Loucy (cell line): ENCODE data around the gene CCNH.

Experiments
- H2AFZ ChIP-seq: fragments of 200-600 bp; sonication (generic); 2 replicates; pipeline ENCODE4 v1.6.0; 2016; ENCODE audit warnings: antibody characterized with exemption, mild to moderate bottlenecking, low read length, moderate library complexity
- H3F3A ChIP-seq: fragments of 200-600 bp; 2 replicates; pipeline ENCODE4 v1.6.0; 2016; ENCODE audit warnings: antibody characterized with exemption, low read depth, mild to moderate bottlenecking
- H3K27me3 ChIP-seq: fragments of 200-600 bp; sonication (generic); 2 replicates; pipeline ENCODE4 v1.6.1; 2014; ENCODE audit warnings: low read length, mild to moderate bottlenecking; ENCODE audit not compliant: insufficient read depth, poor library complexity, severe bottlenecking
- H3K36me3 ChIP-seq: fragments of 200-600 bp; sonication (generic); 2 replicates; pipeline ENCODE4 v1.6.1; 2016; ENCODE audit warnings: low read length; ENCODE audit not compliant: insufficient read depth
- H3K4me1 ChIP-seq: fragments of 200-600 bp; sonication (generic); 2 replicates; pipeline ENCODE4 v1.5.1; 2014; ENCODE audit warnings: low read length, mild to moderate bottlenecking; ENCODE audit not compliant: insufficient read depth, poor library complexity, severe bottlenecking
- H3K4me2 ChIP-seq: fragments of 200-600 bp; sonication (generic); 2 replicates; pipeline ENCODE4 v1.6.0; 2014; ENCODE audit warnings: antibody characterized with exemption, low read length, low read depth, mild to moderate bottlenecking; ENCODE audit not compliant: poor library complexity, severe bottlenecking
- H3K4me3 ChIP-seq: fragments of 200-600 bp; sonication (generic); 2 replicates; pipeline ENCODE4 v1.5.1; 2014; ENCODE audit warnings: low read length, mild to moderate bottlenecking, mixed read lengths; ENCODE audit not compliant: poor library complexity, severe bottlenecking
- H3K79me2 ChIP-seq: fragments of 200-600 bp; sonication (generic); 2 replicates; pipeline ENCODE4 v1.6.1; 2014; ENCODE audit warnings: low read length; ENCODE audit not compliant: insufficient read depth
- H3K9ac ChIP-seq: fragments of 200-600 bp; sonication (generic); 2 replicates; pipeline ENCODE4 v1.6.0; 2014; ENCODE audit warnings: mild to moderate bottlenecking, low read depth, low read length, moderate library complexity; ENCODE audit not compliant: poor library complexity, severe bottlenecking
- H3K9me2 ChIP-seq: fragments of 200-600 bp; sonication (generic); replicated peaks from 2 replicates; pipeline ENCODE4 v1.6.1; 2016; ENCODE audit warnings: low read depth, low read length, mixed read lengths
- H3K9me3 ChIP-seq: fragments of 200-600 bp; sonication (generic); 2 replicates; pipeline ENCODE4 v1.6.1; 2014; ENCODE audit warnings: mild to moderate bottlenecking, antibody characterized with exemption, low read length, low read depth; ENCODE audit not compliant: insufficient read depth
- H4K20me1 ChIP-seq: fragments of 200-600 bp; sonication (generic); 2 replicates; pipeline ENCODE4 v1.6.0; 2014; ENCODE audit warnings: antibody characterized with exemption, low read length, mild to moderate bottlenecking; ENCODE audit not compliant: insufficient read depth, poor library complexity, severe bottlenecking
- EZH2phosphoT487 ChIP-seq: fragments of 200-600 bp; IDR thresholded peaks from 2 replicates; pipeline ENCODE4 v1.6.1; 2018; ENCODE audit warnings: antibody characterized with exemption, mild to moderate bottlenecking, moderate library complexity, borderline replicate concordance
- TF ChIP-seq, protein P1 (sequence below): fragments of 200-600 bp; sonication (generic); conservative IDR thresholded peaks from 2 replicates; pipeline ENCODE4 v1.5.1; 2014; ENCODE audit warnings: mild to moderate bottlenecking, antibody characterized with exemption, low read length

CCNH gene

DNA sequence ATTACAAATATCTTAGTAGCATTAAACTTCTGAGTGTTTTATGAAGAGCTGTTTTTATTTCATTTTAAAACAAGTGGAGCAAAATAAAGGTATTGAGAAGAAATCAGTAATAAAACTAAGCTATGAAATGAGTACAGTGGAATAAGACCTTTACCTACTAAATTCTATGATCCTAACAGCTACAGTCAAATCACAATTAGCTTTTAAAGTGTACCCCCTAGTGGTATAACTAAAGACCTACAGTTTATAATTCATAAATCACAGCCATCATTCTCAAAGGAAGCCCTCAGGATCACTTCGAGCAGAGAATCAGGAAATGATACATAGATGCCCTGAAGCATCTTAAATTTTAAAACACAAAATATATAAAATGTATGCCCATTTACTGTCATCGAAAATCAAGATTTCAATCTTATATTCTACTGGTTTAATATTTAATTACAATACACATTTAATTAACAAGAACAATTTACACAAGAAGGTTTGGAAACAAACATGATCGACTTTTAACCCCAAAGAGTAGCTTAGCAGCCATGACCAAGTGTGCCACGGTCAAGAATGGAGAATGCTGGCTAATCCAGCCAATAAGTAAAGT is 12.3 kb downstream of the CCNH start:
- peaks cover 37% of the 10 kb centered on the region for H4K20me1 ChIP-seq
- H3K36me3 ChIP-seq: peaks cover 87% of the 10 kb centered on the region
- H3K4me1 ChIP-seq: peaks cover 9% of the 10 kb centered on the region
- no peaks in the 10 kb centered on the region for H3F3A ChIP-seq
- no peak overlapping the region for H3K9ac ChIP-seq
- TF ChIP-seq, protein P1, sequence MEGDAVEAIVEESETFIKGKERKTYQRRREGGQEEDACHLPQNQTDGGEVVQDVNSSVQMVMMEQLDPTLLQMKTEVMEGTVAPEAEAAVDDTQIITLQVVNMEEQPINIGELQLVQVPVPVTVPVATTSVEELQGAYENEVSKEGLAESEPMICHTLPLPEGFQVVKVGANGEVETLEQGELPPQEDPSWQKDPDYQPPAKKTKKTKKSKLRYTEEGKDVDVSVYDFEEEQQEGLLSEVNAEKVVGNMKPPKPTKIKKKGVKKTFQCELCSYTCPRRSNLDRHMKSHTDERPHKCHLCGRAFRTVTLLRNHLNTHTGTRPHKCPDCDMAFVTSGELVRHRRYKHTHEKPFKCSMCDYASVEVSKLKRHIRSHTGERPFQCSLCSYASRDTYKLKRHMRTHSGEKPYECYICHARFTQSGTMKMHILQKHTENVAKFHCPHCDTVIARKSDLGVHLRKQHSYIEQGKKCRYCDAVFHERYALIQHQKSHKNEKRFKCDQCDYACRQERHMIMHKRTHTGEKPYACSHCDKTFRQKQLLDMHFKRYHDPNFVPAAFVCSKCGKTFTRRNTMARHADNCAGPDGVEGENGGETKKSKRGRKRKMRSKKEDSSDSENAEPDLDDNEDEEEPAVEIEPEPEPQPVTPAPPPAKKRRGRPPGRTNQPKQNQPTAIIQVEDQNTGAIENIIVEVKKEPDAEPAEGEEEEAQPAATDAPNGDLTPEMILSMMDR: peak; percentile 78
- no peak for TF ChIP-seq EZH2phosphoT487
- no peak overlapping the region for H3K4me2 ChIP-seq
- H3K4me3 ChIP-seq: no peak overlapping the region
- no peaks in the 10 kb centered on the region for H3K9me3 ChIP-seq
- no peaks in the 10 kb centered on the region for H3K27me3 ChIP-seq
- no peak overlapping the region for H2AFZ ChIP-seq
- H3K79me2 ChIP-seq: peaks cover 10% of the 10 kb centered on the region; the same call in 1 of the 2 replicates
- no peaks in the 10 kb centered on the region for H3K9me2 ChIP-seq

DNA sequence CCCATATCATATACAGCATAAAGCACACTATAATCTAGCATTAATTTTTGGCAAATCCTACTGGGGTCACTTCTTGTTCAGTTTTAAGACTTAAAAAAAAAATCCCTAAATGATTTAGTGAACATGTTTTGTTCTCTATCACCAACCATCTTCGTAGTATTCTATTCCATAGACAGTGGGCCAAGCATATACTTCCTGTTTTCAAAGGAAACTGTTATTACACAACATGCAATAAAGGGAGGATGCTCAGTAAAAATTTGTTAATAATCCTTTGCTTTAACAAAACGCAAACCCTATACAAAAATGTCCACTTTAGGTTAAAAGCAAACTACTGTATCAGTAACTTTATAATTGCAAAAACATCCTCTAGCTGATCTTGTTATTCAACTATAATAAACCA is 13.0 kb downstream of the CCNH start:
- Histone ChIP-seq H3K4me2 (no peak overlapping the region), H3K4me3 (no peak overlapping the region), H3K9me2 (no peaks in the 10 kb centered on the region), H2AFZ (no peak overlapping the region), H3K9me3 (no peaks in the 10 kb centered on the region), H3K4me1 (peaks cover 9% of the 10 kb centered on the region), H4K20me1 (peaks cover 33% of the 10 kb centered on the region), H3K27me3 (no peaks in the 10 kb centered on the region), H3K79me2 (peaks cover 3% of the 10 kb centered on the region; the same call in 1 of the 2 replicates), H3K9ac (no peak overlapping the region), H3F3A (no peaks in the 10 kb centered on the region), H3K36me3 (peaks cover 89% of the 10 kb centered on the region)
- TF ChIP-seq EZH2phosphoT487: no peak

DNA sequence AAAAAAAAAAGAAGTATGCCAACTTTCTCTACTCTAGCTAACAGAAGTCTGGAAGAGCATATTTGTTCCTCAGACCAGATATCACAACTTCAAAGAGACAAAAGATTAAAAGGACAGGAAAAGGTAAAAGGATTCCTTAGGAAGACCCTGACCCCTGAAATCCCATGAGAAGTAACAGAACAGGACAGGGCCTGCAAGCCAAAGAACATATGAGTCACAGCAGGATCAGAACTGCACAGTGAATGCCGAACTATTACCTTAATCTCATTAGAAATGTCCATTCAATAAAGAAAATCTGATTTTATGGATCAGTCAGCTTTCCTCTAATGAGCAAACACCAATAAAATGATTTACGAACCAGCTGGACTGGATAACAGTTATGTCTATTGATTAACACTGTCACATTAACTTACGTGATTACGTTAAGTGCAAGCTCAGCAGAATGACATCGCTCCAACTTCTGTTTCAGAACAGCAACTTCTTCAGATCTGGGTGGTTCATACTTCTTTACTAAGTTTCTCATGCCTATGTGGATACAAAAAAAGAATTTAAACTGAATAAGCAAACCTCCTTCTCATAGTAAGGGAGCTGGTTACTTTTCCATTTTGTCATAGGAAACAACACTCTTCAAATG is 13.6 kb downstream of the CCNH start:
- no peaks in the 10 kb centered on the region for H3K9me2 ChIP-seq
- no peak overlapping the region for H3K9ac ChIP-seq
- TF ChIP-seq EZH2phosphoT487: no peak
- TF ChIP-seq, protein P1: no peak
- peaks cover 27% of the 10 kb centered on the region for H4K20me1 ChIP-seq
- H3K4me3 ChIP-seq: no peak overlapping the region
- peaks cover 9% of the 10 kb centered on the region for H3K4me1 ChIP-seq
- H2AFZ ChIP-seq: no peak overlapping the region
- H3K27me3 ChIP-seq: no peaks in the 10 kb centered on the region
- no peaks in the 10 kb centered on the region for H3F3A ChIP-seq
- no peaks in the 10 kb centered on the region for H3K9me3 ChIP-seq
- H3K4me2 ChIP-seq: no peak overlapping the region
- peaks cover 89% of the 10 kb centered on the region for H3K36me3 ChIP-seq
- peaks cover 3% of the 10 kb centered on the region; the same call in 1 of the 2 replicates for H3K79me2 ChIP-seq
